GM13976 (cell line): ENCODE results near the gene ATG5.

ENCODE experiments used
- DNase-seq: peaks from one replicate; pipeline ENCODE4 v3.0.0; 2012; ENCODE audit warnings: low spot score
- in situ Hi-C: fragments of 300-500 bp; cut with MboI; formaldehyde crosslinking; loops from one replicate; pipeline ENCODE4 v1.12.0; 2022; ENCODE audit warnings: low sequenced_read_pairs, mixed read lengths, inconsistent platforms; ENCODE audit not compliant: unreplicated experiment
- TF ChIP-seq, protein P1 (sequence below): IDR thresholded peaks from 2 replicates; pipeline ENCODE4 v1.5.1; 2012; ENCODE audit warnings: borderline replicate concordance, mild to moderate bottlenecking; ENCODE audit not compliant: insufficient read depth; ENCODE audit errors: extremely low read depth, missing control alignments, control extremely low read depth

The ATG5 gene

DNA sequence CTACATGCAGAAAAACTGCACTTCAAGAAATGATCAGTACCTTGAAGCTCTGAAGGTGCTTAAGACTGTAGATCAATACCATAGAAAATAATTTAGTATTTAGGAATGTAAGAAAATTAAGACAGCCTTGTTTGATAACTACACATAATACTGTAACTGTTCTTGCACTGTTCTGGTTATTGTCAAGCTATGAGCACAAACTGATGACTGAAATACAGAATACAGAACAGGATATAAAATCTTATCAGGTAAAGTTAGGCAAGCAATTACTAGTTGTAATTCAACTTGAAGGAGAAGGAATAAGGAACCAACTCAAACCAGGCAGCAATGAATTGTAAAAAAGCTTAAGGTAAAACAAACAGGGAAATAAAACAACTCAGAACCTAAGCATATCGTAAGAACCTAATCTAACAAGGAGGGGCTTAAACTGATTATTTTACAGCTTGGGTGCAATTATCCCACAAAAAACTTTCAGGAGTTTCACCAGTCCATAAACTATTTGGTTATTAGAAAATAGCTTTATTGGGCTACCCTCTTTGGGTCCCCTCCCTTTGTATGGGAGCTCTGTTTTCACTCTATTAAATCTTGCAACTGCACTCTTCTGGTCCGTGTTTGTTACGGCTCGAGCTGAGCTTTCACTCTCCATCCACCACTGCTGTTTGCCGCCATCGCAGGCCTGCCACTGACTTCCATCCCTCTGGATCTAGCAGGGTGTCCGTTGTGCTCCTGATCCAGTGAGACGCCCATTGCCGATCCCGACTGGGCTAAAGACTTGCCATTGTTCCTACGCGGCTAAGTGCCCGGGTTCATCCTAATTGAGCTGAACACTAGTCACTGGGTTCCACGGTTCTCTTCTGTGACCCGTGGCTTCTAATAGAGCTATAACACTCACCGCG, 97.7 kb downstream of the ATG5 start:
- in situ Hi-C loops, result no loop called here
- TF ChIP-seq, protein P1, sequence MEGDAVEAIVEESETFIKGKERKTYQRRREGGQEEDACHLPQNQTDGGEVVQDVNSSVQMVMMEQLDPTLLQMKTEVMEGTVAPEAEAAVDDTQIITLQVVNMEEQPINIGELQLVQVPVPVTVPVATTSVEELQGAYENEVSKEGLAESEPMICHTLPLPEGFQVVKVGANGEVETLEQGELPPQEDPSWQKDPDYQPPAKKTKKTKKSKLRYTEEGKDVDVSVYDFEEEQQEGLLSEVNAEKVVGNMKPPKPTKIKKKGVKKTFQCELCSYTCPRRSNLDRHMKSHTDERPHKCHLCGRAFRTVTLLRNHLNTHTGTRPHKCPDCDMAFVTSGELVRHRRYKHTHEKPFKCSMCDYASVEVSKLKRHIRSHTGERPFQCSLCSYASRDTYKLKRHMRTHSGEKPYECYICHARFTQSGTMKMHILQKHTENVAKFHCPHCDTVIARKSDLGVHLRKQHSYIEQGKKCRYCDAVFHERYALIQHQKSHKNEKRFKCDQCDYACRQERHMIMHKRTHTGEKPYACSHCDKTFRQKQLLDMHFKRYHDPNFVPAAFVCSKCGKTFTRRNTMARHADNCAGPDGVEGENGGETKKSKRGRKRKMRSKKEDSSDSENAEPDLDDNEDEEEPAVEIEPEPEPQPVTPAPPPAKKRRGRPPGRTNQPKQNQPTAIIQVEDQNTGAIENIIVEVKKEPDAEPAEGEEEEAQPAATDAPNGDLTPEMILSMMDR, result no peak
- no peak for DNase-seq

DNA sequence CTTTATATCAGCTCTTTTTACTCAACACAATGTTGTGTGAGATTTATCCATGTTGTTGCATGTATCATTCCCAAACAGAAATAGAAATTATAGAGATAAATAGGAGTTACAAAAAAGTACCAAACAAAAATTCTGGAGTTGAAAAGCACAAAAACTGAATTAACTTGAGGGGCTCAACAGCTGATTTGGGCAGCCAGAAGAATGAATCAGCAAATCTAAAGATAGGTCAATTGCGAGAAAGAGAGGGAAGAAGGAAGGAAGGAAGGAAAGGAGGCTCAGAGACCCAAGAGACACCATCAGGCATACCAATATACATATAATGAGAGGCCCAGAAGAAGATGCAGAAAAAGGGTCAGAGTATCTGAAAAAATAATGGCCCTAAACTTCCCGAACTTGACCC, 98.9 kb downstream of the ATG5 start:
- in situ Hi-C loops, result no loop called here
- no peak for DNase-seq
- TF ChIP-seq, protein P1, result no peak

DNA sequence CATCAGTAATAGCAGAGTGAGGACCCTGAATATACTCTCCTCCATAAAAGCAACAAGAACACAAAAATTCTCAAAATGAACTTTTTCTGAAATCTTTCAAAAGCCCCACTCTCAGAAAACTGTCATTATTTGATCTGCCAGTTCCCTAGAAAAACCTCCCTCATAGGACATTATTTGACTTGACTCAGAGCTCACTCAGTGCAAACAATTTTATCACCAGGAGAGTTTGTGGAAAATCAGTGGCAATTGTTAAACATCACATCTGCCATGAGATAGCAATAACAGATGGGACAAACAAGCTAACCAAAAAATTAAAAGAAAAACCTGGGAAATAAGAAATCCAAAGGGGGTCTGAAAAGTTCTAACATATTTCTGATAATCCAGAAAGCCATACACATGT, 100.0 kb downstream of the ATG5 start:
- TF ChIP-seq, protein P1, result no peak
- in situ Hi-C loops, result no loop called here
- DNase-seq, result no peak

DNA sequence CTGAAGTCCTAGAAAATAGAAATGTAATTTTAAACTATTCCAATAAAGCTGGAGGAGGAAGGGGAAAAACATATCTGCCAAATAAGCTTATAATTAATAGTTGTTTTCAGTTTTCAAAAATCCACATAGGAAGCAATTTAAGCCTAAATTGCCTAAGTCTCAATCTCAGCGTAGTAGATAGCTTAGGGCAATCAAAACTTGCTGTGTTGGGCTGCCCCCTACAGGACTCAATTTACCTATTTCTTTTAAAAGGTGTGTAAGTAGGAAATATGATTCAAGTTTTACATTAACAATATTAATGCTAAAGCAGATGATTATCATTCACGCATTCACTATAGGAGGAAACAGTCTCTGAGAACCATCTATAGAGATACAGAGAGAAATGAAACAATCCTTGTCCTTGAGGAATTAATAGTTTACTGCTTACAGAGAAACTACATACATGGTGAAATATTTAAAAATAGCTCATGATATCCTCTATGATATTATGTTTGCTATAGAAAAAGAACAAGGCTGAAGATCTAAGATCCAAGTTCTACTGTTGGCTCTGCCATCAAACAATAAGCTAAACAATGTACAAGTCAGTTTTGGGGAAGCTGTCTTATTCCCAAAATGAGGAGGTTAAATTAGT, 102.1 kb downstream of the ATG5 start:
- in situ Hi-C loops, result no loop called here

DNA sequence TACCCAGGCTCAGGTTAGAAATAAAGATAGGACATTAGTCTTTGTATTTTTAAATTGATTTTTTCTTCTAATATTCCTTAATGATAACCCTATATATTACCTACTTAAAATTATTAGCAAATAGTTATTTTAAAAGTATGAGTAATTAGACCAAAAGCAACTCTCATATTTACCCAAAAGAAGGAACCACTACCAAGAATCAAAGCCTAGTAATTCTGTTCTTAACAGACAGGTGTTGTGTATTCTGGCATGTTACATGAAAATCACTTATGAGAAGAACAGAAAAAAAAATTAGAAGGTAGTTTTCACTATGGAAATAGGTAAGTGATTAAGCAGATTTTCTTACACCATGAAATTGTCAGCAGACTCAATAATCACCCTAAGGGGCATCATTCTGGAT, 105.1 kb downstream of the ATG5 start:
- TF ChIP-seq, protein P1, result no peak
- in situ Hi-C loops, result no loop called here
- DNase-seq, result no peak

More for the DNA sequence above, 102.1 kb downstream of the ATG5 start:
- TF ChIP-seq, protein P1, result peak; percentile 53
- DNase-seq, result peak; percentile 33

DNA sequence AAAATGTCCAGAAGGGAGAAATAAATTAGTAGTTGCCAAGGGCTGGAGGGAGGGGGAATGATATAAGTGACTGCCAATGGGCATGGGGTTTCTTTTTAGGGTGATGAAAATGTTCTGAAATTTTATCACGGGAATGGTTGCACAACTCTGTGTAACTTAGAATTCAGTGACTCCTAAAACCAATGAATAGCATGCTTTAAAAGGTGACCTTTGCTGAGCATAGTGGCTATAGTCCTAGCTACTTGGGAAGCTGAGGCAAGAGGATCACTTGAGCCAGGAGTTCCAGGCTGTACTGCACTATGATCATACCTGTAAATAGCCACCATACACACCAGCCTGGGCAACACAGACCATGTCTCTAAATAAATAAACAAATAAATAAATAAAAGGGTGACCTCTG, 109.0 kb downstream of the ATG5 start:
- in situ Hi-C loops, result no loop called here

More for the DNA sequence above, 109.0 kb downstream of the ATG5 start:
- TF ChIP-seq, protein P1, result no peak
- no peak for DNase-seq
